CD14-positive monocyte (primary cell): Measurements from ENCODE around the gene AMMECR1L. TPM values are rescaled to one million over a fixed set of nuclear protein-coding genes. Genes with fewer than 3 reads are reported as not detected.

Source experiments
- DNase-seq, 3 donors: peaks; one replicate each; pipeline ENCODE4 v3.0.0-alpha.2; 2011 to 2022
- H2AFZ ChIP-seq: 2 replicates; pipeline ENCODE4 v1.6.0; 2012; ENCODE audit warnings: mild to moderate bottlenecking, low read depth, low read length, inconsistent platforms; ENCODE audit not compliant: insufficient read depth, poor library complexity, severe bottlenecking
- H3K27ac ChIP-seq, 2 donors: 1 replicate in 1 of 2; 2 replicates in 1 of 2; pipeline ENCODE4 v1.5.1; 2012 to 2013; ENCODE audit warnings: low read length in 2 of 2, control low read depth in 1 of 2, inconsistent platforms in 1 of 2, low read depth in 1 of 2, mild to moderate bottlenecking in 1 of 2
- H3K27me3 ChIP-seq, 2 donors: one replicate each; pipeline versions ENCODE4 v1.6.0 to v1.6.1; 2011 to 2013; ENCODE audit warnings: low read length in 2 of 2; ENCODE audit not compliant: control insufficient read depth in 2 of 2, insufficient read depth in 2 of 2
- H3K36me3 ChIP-seq, 2 donors: replicated peaks in 1 of 2; 1 replicate in 1 of 2; 2 replicates in 1 of 2; pipeline versions ENCODE4 v1.5.1 to v1.6.1; 2012 to 2013; ENCODE audit warnings: low read length in 2 of 2, control low read depth in 1 of 2, inconsistent platforms in 1 of 2, mild to moderate bottlenecking in 1 of 2; ENCODE audit not compliant: insufficient read depth in 2 of 2, control insufficient read depth in 1 of 2
- H3K4me1 ChIP-seq, 2 donors: 1 replicate in 1 of 2; 2 replicates in 1 of 2; pipeline versions ENCODE4 v1.5.1 to v1.6.1; 2012 to 2013; ENCODE audit warnings: low read length in 2 of 2, control low read depth in 1 of 2, inconsistent platforms in 1 of 2, mild to moderate bottlenecking in 1 of 2, moderate library complexity in 1 of 2; ENCODE audit not compliant: insufficient read depth in 2 of 2, control insufficient read depth in 1 of 2
- H3K4me2 ChIP-seq: replicated peaks from 2 replicates; pipeline ENCODE3; 2012; ENCODE audit warnings: low read length, moderate library complexity, mild to moderate bottlenecking; ENCODE audit not compliant: poor library complexity, severe bottlenecking; ENCODE audit errors: extremely low read depth
- H3K4me3 ChIP-seq, 3 experiments: fragments of 200-600 bp in 1 of 3; sonication (generic) in 1 of 3; replicated peaks in 1 of 3; 1 replicate in 2 of 3; 2 replicates in 1 of 3; pipeline ENCODE4 v1.5.1; 2011 to 2013; ENCODE audit warnings: low read length in 3 of 3, mild to moderate bottlenecking in 3 of 3, control low read depth in 2 of 3, low read depth in 2 of 3, inconsistent platforms in 1 of 3, moderate library complexity in 1 of 3
- H3K79me2 ChIP-seq: 2 replicates; pipeline ENCODE4 v1.6.0; 2012; ENCODE audit warnings: mild to moderate bottlenecking, control low read depth, inconsistent platforms, low read length, moderate library complexity; ENCODE audit not compliant: insufficient read depth
- H3K9ac ChIP-seq: 2 replicates; pipeline ENCODE4 v1.6.0; 2017; ENCODE audit warnings: low read length, mild to moderate bottlenecking; ENCODE audit not compliant: insufficient read depth, poor library complexity, severe bottlenecking
- H3K9me3 ChIP-seq, 2 donors: replicated peaks in 1 of 2; 1 replicate in 1 of 2; 2 replicates in 1 of 2; pipeline versions ENCODE4 v1.5.1 to v1.6.1; 2012 to 2013; ENCODE audit warnings: low read length in 2 of 2, control low read depth in 1 of 2; ENCODE audit not compliant: control insufficient read depth in 1 of 2, insufficient read depth in 1 of 2
- H4K20me1 ChIP-seq: 2 replicates; pipeline ENCODE4 v1.6.0; 2012; ENCODE audit warnings: mild to moderate bottlenecking, low read length, control low read depth, moderate library complexity; ENCODE audit not compliant: insufficient read depth
- H3K27ac Mint-ChIP-seq, 7 donors: one replicate each; pipeline ENCODE4 v1.8.0; 2020; ENCODE audit warnings: mild to moderate bottlenecking in 7 of 7, mixed read lengths in 7 of 7, moderate library complexity in 6 of 7, inconsistent platforms in 2 of 7
- H3K27me3 Mint-ChIP-seq, 3 donors: one replicate each; pipeline ENCODE4 v1.8.0; 2021 to 2022; ENCODE audit warnings: low read depth in 3 of 3, mild to moderate bottlenecking in 3 of 3, mixed read lengths in 3 of 3, moderate library complexity in 3 of 3, inconsistent platforms in 1 of 3
- H3K36me3 Mint-ChIP-seq, 2 donors: one replicate each; pipeline ENCODE4 v1.8.0; 2020; ENCODE audit warnings: mixed read lengths in 2 of 2, inconsistent platforms in 1 of 2, mild to moderate bottlenecking in 1 of 2
- H3K4me1 Mint-ChIP-seq: one replicate; pipeline ENCODE4 v1.8.0; 2020; ENCODE audit warnings: mild to moderate bottlenecking, mixed read lengths
- H3K4me3 Mint-ChIP-seq, 2 donors: one replicate each; pipeline ENCODE4 v1.8.0; 2020; ENCODE audit warnings: mild to moderate bottlenecking in 2 of 2, mixed read lengths in 2 of 2, moderate library complexity in 1 of 2
- H3K9me3 Mint-ChIP-seq, 7 donors: one replicate each; pipeline ENCODE4 v1.8.0; 2020 to 2022; ENCODE audit warnings: mixed read lengths in 7 of 7, mild to moderate bottlenecking in 6 of 7, moderate library complexity in 6 of 7, inconsistent platforms in 2 of 7
- CTCF ChIP-seq: fragments of 200-600 bp; IDR thresholded peaks from one replicate; pipeline ENCODE4 v1.8.0; 2022; ENCODE audit warnings: antibody characterized with exemption, mild to moderate bottlenecking
- WGBS: methylation state at CpG from one replicate; pipeline ENCODE4 v1.1.5; 2013; ENCODE audit warnings: missing lambda C conversion rate; ENCODE audit not compliant: insufficient coverage; 5-methylcytosine and 5-hydroxymethylcytosine counted together
- intact Hi-C, 2 donors: fragments of 100-400 bp; cut with micrococcal nuclease; formaldehyde crosslinking; loops; one replicate each; pipeline versions ENCODE4 v1.15.0 to v1.15.1; 2023
- polyA plus RNA-seq, 3 donors: library from polyadenylated mRNA; depleted of rRNA in 1 of 3; unstranded in 2 of 3; stranded (reverse) in 1 of 3; fragments of 300-500 nt in 2 of 3; fragments of >200 nt in 1 of 3; fragmentation: Illumina TruSeq in 2 of 3; gene quantifications; 1 replicate in 2 of 3; 2 replicates in 1 of 3; pipeline ENCODE4 v1.2.3, GENCODE V29; 2012 to 2021

AMMECR1L gene
- polyA plus RNA-seq, 3 donors = 2.5 to 9.8 (median 3.1) TPM

GRCh38 chr2:127888772-127889171 lies 3.0 kb upstream of the AMMECR1L start:
- Mint-ChIP-seq H3K4me3 (no peak overlapping the region), H3K27me3 (peaks cover 0 to 3% (median 2%) of the 10 kb centered on the region in 3 donors), H3K4me1 (peaks cover 33% of the 10 kb centered on the region), H3K36me3 (peaks cover 6 to 8% of the 10 kb centered on the region in 2 donors), H3K27ac (no peak overlapping the region), H3K9me3 (no peaks in the 10 kb centered on the region)
- Histone ChIP-seq H3K4me2 (no peak overlapping the region), H3K9ac (no peak overlapping the region), H3K9me3 (no peaks in the 10 kb centered on the region), H3K27me3 (no peaks in the 10 kb centered on the region), H3K36me3 (peaks cover under 1 to 2% of the 10 kb centered on the region in 2 donors), H3K4me1 (peaks cover 23 to 27% of the 10 kb centered on the region in 2 donors), H2AFZ (no peak overlapping the region), H3K79me2 (peaks cover 27% of the 10 kb centered on the region), H3K27ac (no peak overlapping the region), H4K20me1 (peaks cover 6% of the 10 kb centered on the region), H3K4me3 (no peak overlapping the region)
- no peak for DNase-seq
- WGBS = no CpG with 5 or more reads among the region's 1 CpG
- TF ChIP-seq CTCF = no peak
- intact Hi-C loops = loop anchor here in 1 of 2 donors (10.0 kb wide), 2 partner anchors 136 to 206 kb away; partner anchors contain the start of genes SAP130 and UGGT1

GRCh38 chr2:127887776-127888130 lies 2.0 kb upstream of the AMMECR1L start:
- no peak overlapping the region for H3K27ac ChIP-seq
- H3K27me3 Mint-ChIP-seq = peaks cover 0 to 2% (median 0%) of the 10 kb centered on the region in 3 donors
- H3K4me3 Mint-ChIP-seq = no peak overlapping the region
- no peak for TF ChIP-seq CTCF
- peaks cover 38% of the 10 kb centered on the region for H3K4me1 Mint-ChIP-seq
- no CpG with 5 or more reads among the region's 1 CpG for WGBS
- H3K36me3 ChIP-seq = peaks cover 8 to 11% of the 10 kb centered on the region in 2 donors
- peaks cover 23 to 27% of the 10 kb centered on the region in 2 donors for H3K4me1 ChIP-seq
- no peaks in the 10 kb centered on the region for H3K9me3 Mint-ChIP-seq
- no peak overlapping the region for H2AFZ ChIP-seq
- DNase-seq = no peak
- H3K9me3 ChIP-seq = no peaks in the 10 kb centered on the region
- peaks cover 13 to 17% of the 10 kb centered on the region in 2 donors for H3K36me3 Mint-ChIP-seq
- H3K4me3 ChIP-seq = no peak overlapping the region
- H3K9ac ChIP-seq = no peak overlapping the region
- peaks cover 6% of the 10 kb centered on the region for H4K20me1 ChIP-seq
- intact Hi-C loops = loop anchor here in 1 of 2 donors (10.0 kb wide), 2 partner anchors 137 to 207 kb away; partner anchors contain the start of genes SAP130 and UGGT1
- no peak overlapping the region for H3K4me2 ChIP-seq
- H3K27ac Mint-ChIP-seq = no peak overlapping the region
- H3K79me2 ChIP-seq = peaks cover 37% of the 10 kb centered on the region
- H3K27me3 ChIP-seq = no peaks in the 10 kb centered on the region
